LNCaP clone FGC (cell line): ENCODE measurements around the gene ZFYVE9.

Source experiments
- DNase-seq: peaks from one replicate; pipeline ENCODE4 v3.0.0-alpha.2; 2011; ENCODE audit warnings: low read depth
- H3K4me3 ChIP-seq: 2 replicates; pipeline ENCODE4 v1.5.1; 2011; ENCODE audit warnings: mild to moderate bottlenecking, low read depth, low read length, control low read depth
- CTCF ChIP-seq: IDR thresholded peaks from 2 replicates; pipeline ENCODE4 v1.5.1; 2012; ENCODE audit warnings: mild to moderate bottlenecking; ENCODE audit not compliant: control insufficient read depth, insufficient read depth; ENCODE audit errors: extremely low read depth

ZFYVE9 gene

DNA sequence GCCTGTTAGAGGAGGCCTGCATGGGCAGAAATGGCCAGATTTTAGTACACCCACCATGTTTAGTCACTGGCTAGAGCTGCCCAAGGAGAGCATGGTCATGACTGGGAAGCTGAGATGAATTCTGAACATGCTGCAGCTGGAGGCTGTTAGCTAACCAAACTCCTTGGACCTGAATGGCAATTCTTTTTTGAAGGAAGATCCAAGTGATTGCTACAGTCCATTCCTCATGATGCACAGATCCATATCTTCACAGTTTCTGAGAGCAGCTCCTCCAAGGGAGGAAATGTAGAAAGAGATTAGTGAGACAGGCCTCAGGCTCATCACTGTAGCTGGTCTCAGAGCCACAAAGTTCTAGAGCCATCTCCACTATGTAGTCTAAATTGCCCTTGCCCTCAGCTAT is 11.1 kb downstream of the ZFYVE9 start:
- H3K4me3 ChIP-seq = no peak overlapping the region
- no peak for TF ChIP-seq CTCF
- DNase-seq = no peak

DNA sequence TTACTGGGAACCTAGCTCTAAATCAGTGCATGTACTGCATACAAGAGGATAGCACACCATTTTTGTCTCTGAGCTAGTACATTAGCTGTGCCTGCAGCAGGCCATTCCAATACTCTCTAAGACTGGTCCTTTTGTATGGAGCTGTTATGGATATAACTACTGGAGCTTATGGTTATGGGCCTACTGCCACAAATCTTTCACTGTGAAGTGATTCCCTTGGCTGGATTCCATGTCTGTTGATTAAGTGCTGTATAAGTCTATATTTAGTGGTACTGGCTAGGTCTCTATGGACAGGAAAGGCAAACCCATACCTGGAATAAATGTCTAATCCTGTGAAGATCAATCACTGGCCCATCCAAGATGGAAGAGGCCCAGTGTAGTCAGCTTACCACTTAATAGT is 12.0 kb downstream of the ZFYVE9 start:
- no peak for DNase-seq
- no peak for TF ChIP-seq CTCF
- no peak overlapping the region for H3K4me3 ChIP-seq

DNA sequence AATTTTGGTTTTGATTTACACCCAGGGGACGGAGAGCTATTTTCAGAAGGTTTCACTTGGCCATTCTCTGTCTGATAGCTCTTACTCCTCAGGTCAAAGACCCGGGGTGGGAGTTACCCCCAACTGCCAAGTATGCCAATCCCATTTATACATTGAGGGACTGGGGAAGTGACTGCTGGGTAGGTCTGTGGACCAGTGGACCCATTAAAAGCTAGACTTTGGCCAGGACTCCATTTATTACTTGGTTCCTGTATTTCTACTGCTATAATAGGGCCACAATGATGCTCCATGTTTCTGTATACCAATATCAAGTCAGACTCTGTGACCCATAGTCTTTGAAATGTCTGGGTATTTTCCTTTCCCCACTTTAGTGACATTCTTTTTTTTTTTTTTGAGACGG is 14.6 kb downstream of the ZFYVE9 start:
- no peak overlapping the region for H3K4me3 ChIP-seq
- no peak for DNase-seq
- TF ChIP-seq CTCF = no peak

GRCh38 chr1:52157582-52157981 is 15.7 kb downstream of the ZFYVE9 start:
- TF ChIP-seq CTCF = no peak
- no peak overlapping the region for H3K4me3 ChIP-seq
- DNase-seq = no peak

DNA sequence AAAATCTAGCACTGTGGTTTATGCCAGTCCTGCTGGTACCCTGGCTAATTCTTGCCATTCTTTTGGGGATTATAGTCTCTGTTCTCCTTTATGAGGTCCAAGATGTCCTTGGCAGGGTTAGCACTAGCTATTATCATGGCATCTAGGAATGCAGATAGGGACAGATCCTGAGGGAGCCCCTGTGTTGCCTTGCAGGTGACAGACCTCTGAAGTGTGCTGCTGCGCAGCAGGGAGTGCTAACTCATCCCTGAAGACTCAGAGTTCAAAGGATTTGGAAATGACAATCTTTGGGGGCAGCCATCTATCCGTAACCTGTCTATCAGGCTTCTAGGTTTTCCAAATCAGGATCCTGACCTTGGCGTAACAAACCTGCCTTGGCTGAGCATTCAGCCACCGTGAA is 16.3 kb downstream of the ZFYVE9 start:
- no peak overlapping the region for H3K4me3 ChIP-seq
- no peak for DNase-seq
- TF ChIP-seq CTCF = no peak

DNA sequence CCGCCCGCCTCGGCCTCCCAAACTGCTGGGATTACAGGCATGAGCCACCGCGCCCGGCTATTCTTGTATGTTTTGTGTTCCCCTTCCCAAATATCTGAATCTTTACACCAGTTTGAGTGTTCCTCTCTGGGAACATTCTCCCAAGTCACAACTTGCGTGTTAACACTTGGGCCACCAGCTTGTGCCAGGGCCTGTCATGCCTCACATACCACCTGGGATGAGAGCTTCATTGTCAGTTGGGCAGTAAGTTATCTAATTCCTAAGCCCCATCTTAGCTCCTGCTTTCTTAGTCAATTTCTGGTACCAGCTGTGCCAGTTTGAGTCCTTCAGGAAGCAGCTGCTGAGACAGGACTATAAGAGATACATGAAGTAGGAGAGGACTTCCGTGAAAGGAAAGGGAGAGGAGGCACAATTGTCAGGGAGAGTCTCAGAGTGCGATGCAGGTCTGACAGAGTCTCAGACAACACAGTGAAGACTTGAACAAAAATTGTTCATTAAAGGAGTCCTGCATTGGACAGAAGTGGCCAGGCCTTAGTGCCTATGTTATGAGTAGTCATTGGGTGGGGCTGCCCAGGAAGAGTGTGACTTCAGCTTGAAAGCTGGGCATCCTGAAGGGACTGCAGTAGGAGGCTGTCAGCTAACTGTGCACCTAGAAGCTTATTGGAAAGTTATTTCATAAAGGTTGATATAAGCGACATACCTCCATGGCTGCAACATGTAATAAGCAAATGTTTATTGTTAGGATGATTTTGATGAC is 17.3 kb downstream of the ZFYVE9 start:
- DNase-seq = no peak
- H3K4me3 ChIP-seq = no peak overlapping the region
- TF ChIP-seq CTCF = no peak

- no peak overlapping the region for H3K4me3 ChIP-seq
- DNase-seq = no peak
- no peak for TF ChIP-seq CTCF
Observed at GRCh38 chr1:52162947-52163346, 21.1 kb downstream of the ZFYVE9 start.
